ENCODE measurements around the gene FBXO10. TPM values are rescaled to one million over a fixed set of nuclear protein-coding genes. Genes with fewer than 3 reads are reported as not detected.

FBXO10 gene
- total RNA-seq, 1 experiment from 2014 or later, result 5.3 TPM

- H3K27me3 ChIP-seq (ENCODE audit: insufficient read depth, low read length), result no peaks in the 10 kb centered on the region
- peaks cover 10 to 32% of the 10 kb centered on the region in 2 experiments for H3K4me1 ChIP-seq (ENCODE audit: control insufficient read depth in 1 of 2, insufficient read depth in 2 of 2, low read length in 2 of 2)
- H3K79me2 ChIP-seq (ENCODE audit: insufficient read depth, low read length), result peaks cover 76% of the 10 kb centered on the region
- BruUV-seq (replicated peaks), result TSS peak; percentile 33
- H3K27ac ChIP-seq (ENCODE audit: low read depth, low read length), result peak overlapping the region; percentile 87
- peak overlapping the region; percentile 72 to 96 for H3K4me3 ChIP-seq (replicated peaks in 1 of 2; ENCODE audit: low read depth in 1 of 2, low read length in 2 of 2)
- peaks cover 11% of the 10 kb centered on the region; the same call in 1 of the 2 replicates for H4K20me1 ChIP-seq (ENCODE audit: insufficient read depth)
- ATAC-seq, result peak; percentile 45
- no peak overlapping the region for H2AFZ ChIP-seq (ENCODE audit: low read depth, low read length, poor library complexity, severe bottlenecking)
- TF ChIP-seq REST (IDR thresholded peaks at IDR 0.05; ENCODE audit: low read depth) (no peak), RAD21 (IDR thresholded peaks at IDR 0.05; ENCODE audit: low read depth) (no peak), ZFX (IDR thresholded peaks at IDR 0.05) (peak; percentile 58; the same call in 1 of the 2 replicates), POLR2A (IDR thresholded peaks at IDR 0.05; ENCODE audit: borderline replicate concordance, extremely low read depth, insufficient read depth, insufficient read length) (peak; percentile 26)
- no peaks in the 10 kb centered on the region; a peak in 1 of 4 replicates for H3K36me3 ChIP-seq (ENCODE audit: control insufficient read depth in 1 of 2, insufficient read depth in 2 of 2, low read length in 2 of 2)
- intact Hi-C loops (cut with micrococcal nuclease), result no loop called here
- H3K4me2 ChIP-seq (ENCODE audit: low read length), result peak overlapping the region; percentile 86
- peak overlapping the region; percentile 88 for H3K9ac ChIP-seq (ENCODE audit: low read length)
- CTCF ChIA-PET, result no interaction called here
- POLR2A ChIA-PET, result interaction anchor here (0.5 to 2.2 kb wide), 6 partner anchors 10 to 1227 kb away, joined by 3 to 16 read pairs (median 4); partner anchors contain the start of gene POLR1E
- H3K9me3 ChIP-seq (ENCODE audit: control insufficient read depth in 1 of 2, insufficient read depth in 1 of 2, low read depth in 1 of 2, low read length in 2 of 2), result no peaks in the 10 kb centered on the region
- RAD21 ChIA-PET (ENCODE audit: low non-redundant PET in 1 of 2, low total read pairs in 2 of 2, uncharacterized antibody in 2 of 2, unreplicated experiment in 2 of 2), result no interaction called here
- no peaks in the 10 kb centered on the region for H3K9me2 ChIP-seq (ENCODE audit: insufficient read depth)
- no peak for DNase-seq (ENCODE audit: low read depth, low spot score)
These were observed 111.5 kb downstream of the FBXO10 start for GRCh38 chr9:37464426-37465248.
